ENCODE measurements around the gene CHCHD2.
"Not testable (repeated sequence)": the region's sequence is repeated elsewhere in the genome, so short reads cannot be mapped to it uniquely, and the experiment has no call there.

Gene CHCHD2

DNA sequence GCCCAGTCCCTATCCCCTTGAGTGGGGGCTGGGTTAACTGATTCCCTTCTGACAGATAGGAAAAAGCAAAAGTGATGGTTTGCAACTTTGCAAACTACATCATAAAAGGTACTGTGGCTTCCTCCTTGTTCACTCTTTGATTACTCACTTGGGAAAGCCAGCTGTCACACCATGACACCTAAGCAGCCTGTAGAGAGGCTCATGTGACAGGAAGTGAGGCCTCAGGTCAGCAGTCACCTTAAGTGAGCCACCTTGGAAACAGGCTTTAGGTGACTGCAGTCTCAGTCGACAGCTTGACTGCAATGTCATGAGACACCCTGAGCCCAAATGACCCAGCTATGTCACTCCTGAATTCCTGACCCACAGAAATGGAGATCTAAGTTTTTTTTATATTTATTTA, 4.3 kb upstream of the CHCHD2 start:
- H3K4me3 ChIP-seq (ENCODE audit: low read depth, low read length), result no peak overlapping the region
- no peak for TF ChIP-seq CTCF (IDR thresholded peaks at IDR 0.05; ENCODE audit: borderline replicate concordance, insufficient read depth, low read depth, low read length)

GRCh38 chr7:56107954-56108258, 1.6 kb upstream of the CHCHD2 start:
- TF ChIP-seq CTCF (IDR thresholded peaks at IDR 0.05; ENCODE audit: borderline replicate concordance, insufficient read depth, low read depth, low read length), result no peak
- H3K4me3 ChIP-seq (ENCODE audit: low read depth, low read length), result no peak overlapping the region

DNA sequence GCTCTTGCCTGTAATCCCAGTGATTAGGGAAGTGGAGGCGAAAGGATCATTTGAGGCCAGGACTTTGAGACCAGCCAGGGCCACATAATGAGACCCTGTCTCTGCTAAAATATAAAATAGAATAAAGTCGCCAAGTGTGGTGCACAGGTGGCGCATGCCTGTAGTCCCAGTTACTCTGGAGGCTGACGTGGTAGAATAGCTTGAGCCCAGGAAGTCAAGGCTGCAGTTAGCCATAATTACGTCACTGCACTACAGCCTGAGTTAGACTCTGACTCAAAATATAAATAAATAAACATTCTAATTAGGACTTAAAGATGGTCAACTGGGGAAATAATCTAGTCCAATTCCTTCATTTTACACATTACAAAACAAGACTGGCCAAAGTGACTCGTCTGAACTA, 768 bp downstream of the CHCHD2 start:
- peak overlapping the region; percentile 83 for H3K4me3 ChIP-seq (ENCODE audit: low read depth, low read length)
- TF ChIP-seq CTCF (IDR thresholded peaks at IDR 0.05; ENCODE audit: borderline replicate concordance, insufficient read depth, low read depth, low read length), result no peak

GRCh38 chr7:56104138-56104537, 2.1 kb downstream of the CHCHD2 start:
- not testable (repeated sequence) for H3K4me3 ChIP-seq (ENCODE audit: low read depth, low read length)

GRCh38 chr7:56099653-56100052, 6.6 kb downstream of the CHCHD2 start:
- no peak for TF ChIP-seq CTCF (IDR thresholded peaks at IDR 0.05; ENCODE audit: borderline replicate concordance, insufficient read depth, low read depth, low read length)

GRCh38 chr7:56098187-56099008, 7.9 kb downstream of the CHCHD2 start:
- H3K4me3 ChIP-seq (ENCODE audit: low read depth, low read length), result not testable (repeated sequence)

More at GRCh38 chr7:56099653-56100052, 6.6 kb downstream of the CHCHD2 start:
- H3K4me3 ChIP-seq (ENCODE audit: low read depth, low read length), result no peak overlapping the region

- no peak overlapping the region for H3K4me3 ChIP-seq (ENCODE audit: low read depth, low read length)
- no peak for TF ChIP-seq CTCF (IDR thresholded peaks at IDR 0.05; ENCODE audit: borderline replicate concordance, insufficient read depth, low read depth, low read length)
Measured at GRCh38 chr7:56097700-56098099, 8.6 kb downstream of the CHCHD2 start.

- H3K4me3 ChIP-seq (ENCODE audit: low read depth, low read length), result no peak within 1 kb of the TSS
- no peak for TF ChIP-seq CTCF (IDR thresholded peaks at IDR 0.05; ENCODE audit: borderline replicate concordance, insufficient read depth, low read depth, low read length)
Measured at GRCh38 chr7:56092789-56093531, 13.3 kb downstream of the CHCHD2 start, which contains the start of gene PHKG1. TSS of gene PHKG1 (minus strand) at chr7:56092952. CDS start at chr7:56088941, 4,011 bp downstream.

- not testable (repeated sequence) for H3K4me3 ChIP-seq (ENCODE audit: low read depth, low read length)
Measured at GRCh38 chr7:56092388-56092787, 13.9 kb downstream of the CHCHD2 start.

Data from GM12875 (cell line).